IMR-90 (cell line): ENCODE results near the gene PES1. TPM values are rescaled to one million over a fixed set of nuclear protein-coding genes. Genes with fewer than 3 reads are reported as not detected.

Experiments used
- ATAC-seq: fragments of 200-7000 bp; cut with Tn5 transposase; 2 replicates; pipeline ENCODE4 v1.9.1; 2020; ENCODE audit warnings: low read depth, mild to moderate bottlenecking, moderate library complexity
- BruUV-seq: library from RNA; stranded (reverse); fragments of 400-500 nt; replicated peaks from 2 replicates; lab custom pipeline; 2021; lab: Mats Ljungman, UMichigan
- CTCF ChIA-PET: fragments of 300-600 bp; formaldehyde crosslinking; extraction: SDS; loops from one replicate; lab custom pipeline; 2021; ENCODE audit warnings: antibody characterized with exemption; lab: Yijun Ruan, JAX
- POLR2A ChIA-PET: fragments of 300-600 bp; sonication (Branson Sonifier 250); formaldehyde crosslinking; loops from one replicate; lab custom pipeline; 2022; ENCODE audit warnings: antibody characterized with exemption; ENCODE audit not compliant: unreplicated experiment; lab: Charles Lee
- DNase-seq: peaks from one replicate; pipeline ENCODE4 v3.0.0; 2013
- H2AFZ ChIP-seq: replicated peaks from 2 replicates; pipeline ENCODE3; 2013; ENCODE audit warnings: low read length, mild to moderate bottlenecking; ENCODE audit not compliant: poor library complexity
- H2AK5ac ChIP-seq: 2 replicates; pipeline ENCODE4 v1.6.1; 2013; ENCODE audit warnings: low read depth, low read length, inconsistent platforms
- H2AK9ac ChIP-seq: replicated peaks from 2 replicates; pipeline ENCODE3; 2013; ENCODE audit warnings: mild to moderate bottlenecking, low read depth, low read length, moderate library complexity; ENCODE audit not compliant: poor library complexity
- H2BK120ac ChIP-seq: 2 replicates; pipeline ENCODE4 v1.6.1; 2013; ENCODE audit warnings: low read depth, low read length, inconsistent platforms
- H2BK15ac ChIP-seq: 3 replicates; pipeline ENCODE4 v1.6.1; 2013; ENCODE audit warnings: low read depth, low read length, inconsistent platforms
- H2BK20ac ChIP-seq: 2 replicates; pipeline ENCODE4 v1.6.1; 2013; ENCODE audit warnings: low read depth, mild to moderate bottlenecking, inconsistent platforms, low read length, moderate library complexity
- H2BK5ac ChIP-seq: 2 replicates; pipeline ENCODE4 v1.6.1; 2013; ENCODE audit warnings: mild to moderate bottlenecking, low read depth, low read length, inconsistent platforms; ENCODE audit not compliant: poor library complexity, severe bottlenecking
- H3K14ac ChIP-seq: replicated peaks from 2 replicates; pipeline ENCODE4 v1.6.1; 2013; ENCODE audit warnings: low read depth, low read length, inconsistent platforms
- H3K18ac ChIP-seq: 2 replicates; pipeline ENCODE4 v1.6.1; 2013; ENCODE audit warnings: low read depth, low read length, control low read depth
- H3K23ac ChIP-seq: 2 replicates; pipeline ENCODE4 v1.6.1; 2013; ENCODE audit warnings: low read depth, low read length, inconsistent platforms
- H3K27ac ChIP-seq: 2 replicates; pipeline ENCODE4 v1.5.1; 2013; ENCODE audit warnings: mild to moderate bottlenecking, control low read depth, low read length; ENCODE audit not compliant: insufficient read depth
- H3K27me3 ChIP-seq: 2 replicates; pipeline ENCODE4 v1.6.1; 2013; ENCODE audit warnings: low read length; ENCODE audit not compliant: control insufficient read depth, insufficient read depth
- H3K36me3 ChIP-seq: 2 replicates; pipeline ENCODE4 v1.6.1; 2013; ENCODE audit warnings: low read length, mixed read lengths; ENCODE audit not compliant: control insufficient read depth, insufficient read depth
- H3K4ac ChIP-seq: 2 replicates; pipeline ENCODE4 v1.6.1; 2013; ENCODE audit warnings: low read depth, low read length, inconsistent platforms
- H3K4me1 ChIP-seq: 2 replicates; pipeline ENCODE4 v1.6.1; 2013; ENCODE audit warnings: low read length, mixed read lengths; ENCODE audit not compliant: control insufficient read depth, insufficient read depth
- H3K4me2 ChIP-seq: 2 replicates; pipeline ENCODE4 v1.6.1; 2013; ENCODE audit warnings: low read depth, mild to moderate bottlenecking, control low read depth, low read length, moderate library complexity
- H3K4me3 ChIP-seq: 2 replicates; pipeline ENCODE4 v1.5.1; 2013; ENCODE audit warnings: low read depth, mild to moderate bottlenecking, control low read depth, low read length, moderate library complexity; ENCODE audit not compliant: insufficient read depth
- H3K56ac ChIP-seq: 2 replicates; pipeline ENCODE4 v1.6.1; 2013; ENCODE audit warnings: low read length, inconsistent platforms; ENCODE audit not compliant: insufficient read depth; ENCODE audit errors: extremely low read depth
- H3K79me1 ChIP-seq, 2 experiments: 2 replicates each; pipeline ENCODE4 v1.6.1; 2013; ENCODE audit warnings: low read length in 2 of 2, inconsistent platforms in 1 of 2, low read depth in 1 of 2
- H3K9ac ChIP-seq: 2 replicates; pipeline ENCODE4 v1.6.1; 2013; ENCODE audit warnings: low read depth, low read length, control low read depth
- H3K9me1 ChIP-seq: 2 replicates; pipeline ENCODE4 v1.6.1; 2013; ENCODE audit warnings: low read length, inconsistent platforms; ENCODE audit not compliant: insufficient read depth
- H3K9me3 ChIP-seq: 2 replicates; pipeline ENCODE4 v1.6.1; 2013; ENCODE audit warnings: low read length; ENCODE audit not compliant: control insufficient read depth, insufficient read depth
- H4K20me1 ChIP-seq: 2 replicates; pipeline ENCODE4 v1.6.1; 2013; ENCODE audit warnings: low read length, inconsistent platforms; ENCODE audit not compliant: insufficient read depth
- H4K5ac ChIP-seq: 2 replicates; pipeline ENCODE4 v1.6.1; 2013; ENCODE audit warnings: mild to moderate bottlenecking, low read depth, low read length, control low read depth
- H4K8ac ChIP-seq, 2 experiments: 2 replicates each; pipeline ENCODE4 v1.6.1; 2013; ENCODE audit warnings: low read depth in 2 of 2, low read length in 2 of 2, control low read depth in 1 of 2, inconsistent platforms in 1 of 2
- H4K91ac ChIP-seq: 2 replicates; pipeline ENCODE4 v1.6.1; 2013; ENCODE audit warnings: low read depth, low read length, inconsistent platforms; ENCODE audit not compliant: insufficient read depth
- BHLHE40 ChIP-seq: fragments of 150-350 bp; IDR thresholded peaks from 2 replicates; pipeline ENCODE4 v1.6.1; 2016; ENCODE audit warnings: mild to moderate bottlenecking, low read depth, low read length
- CEBPB ChIP-seq: IDR thresholded peaks from 2 replicates; pipeline ENCODE4 v1.6.1; 2012; ENCODE audit warnings: low read depth, low read length, improper control_type of control experiment
- CHD1 ChIP-seq: IDR thresholded peaks from 2 replicates; pipeline ENCODE4 v1.6.1; 2012; ENCODE audit warnings: low read depth, low read length, improper control_type of control experiment
- FOS ChIP-seq: fragments of 150-350 bp; IDR thresholded peaks from 2 replicates; pipeline ENCODE4 v1.6.1; 2016; ENCODE audit warnings: low read depth, low read length
- MAFK ChIP-seq: IDR thresholded peaks from 2 replicates; pipeline ENCODE4 v1.6.1; 2012; ENCODE audit warnings: low read depth, low read length, improper control_type of control experiment
- MAZ ChIP-seq: IDR thresholded peaks from 2 replicates; pipeline ENCODE4 v1.6.1; 2012; ENCODE audit warnings: low read depth, mild to moderate bottlenecking, low read length, improper control_type of control experiment, moderate library complexity, borderline replicate concordance
- MXI1 ChIP-seq: IDR thresholded peaks from 2 replicates; pipeline ENCODE4 v1.6.1; 2012; ENCODE audit warnings: low read depth, mild to moderate bottlenecking, low read length, moderate library complexity, borderline replicate concordance
- NFE2L2 ChIP-seq: fragments of 150-350 bp; IDR thresholded peaks from 2 replicates; pipeline ENCODE4 v1.6.1; 2016; ENCODE audit warnings: low read depth, mild to moderate bottlenecking, low read length
- POLR2A ChIP-seq: IDR thresholded peaks from 2 replicates; pipeline ENCODE4 v1.6.1; 2012; ENCODE audit warnings: mild to moderate bottlenecking, low read depth, low read length
- RAD21 ChIP-seq: IDR thresholded peaks from 2 replicates; pipeline ENCODE4 v1.6.1; 2012; ENCODE audit warnings: low read length, improper control_type of control experiment
- RCOR1 ChIP-seq: IDR thresholded peaks from 2 replicates; pipeline ENCODE4 v1.6.1; 2012; ENCODE audit warnings: mild to moderate bottlenecking, low read length, improper control_type of control experiment; ENCODE audit not compliant: insufficient replicate concordance
- RFX5 ChIP-seq: IDR thresholded peaks from 2 replicates; pipeline ENCODE4 v1.8.0; 2012; ENCODE audit warnings: low read depth, mild to moderate bottlenecking, low read length, moderate library complexity
- SMC3 ChIP-seq: fragments of 150-350 bp; IDR thresholded peaks from 2 replicates; pipeline ENCODE4 v1.6.1; 2016; ENCODE audit warnings: low read depth, mild to moderate bottlenecking, antibody characterized with exemption, low read length, moderate library complexity
- WGBS, 2 experiments: methylation state at CpG; one replicate each; pipeline versions ENCODE4 v1.1.5 to v1.1.7; 2013; ENCODE audit warnings: missing lambda C conversion rate in 2 of 2; ENCODE audit not compliant: insufficient read length in 1 of 2; ENCODE audit errors: extremely low coverage in 2 of 2; 5-methylcytosine and 5-hydroxymethylcytosine counted together
- dilution Hi-C: fragments of 300-500 bp; cut with HindIII; formaldehyde crosslinking; loops from one replicate; pipeline ENCODE4 v1.14.3; 2018; ENCODE audit warnings: low sequenced_read_pairs; ENCODE audit not compliant: unreplicated experiment
- in situ Hi-C: fragments of 300-500 bp; cut with MboI; formaldehyde crosslinking; loops from 3 replicates; pipeline ENCODE4 v1.14.3; 2019; ENCODE audit warnings: low sequenced_read_pairs, inconsistent platforms, mixed read lengths
- intact Hi-C: fragments of 100-400 bp; cut with micrococcal nuclease; formaldehyde crosslinking; loops from 2 replicates; pipeline ENCODE4 v1.10.0; 2022
- polyA plus RNA-seq, 3 experiments: library from polyadenylated mRNA; depleted of rRNA; stranded (reverse); fragments of >200 nt; gene quantifications; 2 replicates each; pipeline ENCODE4 v1.2.3, GENCODE V29; 2012; ENCODE audit warnings: low replicate concordance in 1 of 3
- total RNA-seq: library from RNA; depleted of rRNA; stranded (reverse); fragments of >200 nt; gene quantifications from 2 replicates; pipeline ENCODE4 v1.2.3, GENCODE V29; 2012
- TF ChIP-seq, protein P1 (sequence below): fragments of 150-350 bp; IDR thresholded peaks from 2 replicates; pipeline ENCODE4 v1.6.1; 2016; ENCODE audit warnings: low read depth, mild to moderate bottlenecking, low read length, moderate library complexity, borderline replicate concordance
- TF ChIP-seq, protein P2 (sequence below): fragments of 150-350 bp; IDR thresholded peaks from 2 replicates; pipeline ENCODE4 v1.6.1; 2017; ENCODE audit warnings: mild to moderate bottlenecking, antibody characterized with exemption, low read length, low read depth
- TF ChIP-seq, protein P3 (sequence below): conservative IDR thresholded peaks from 2 replicates; pipeline ENCODE4 v1.5.1; 2012; ENCODE audit warnings: mild to moderate bottlenecking, low read depth, low read length, improper control_type of control experiment

Gene PES1
- total and polyA plus RNA-seq, 2 of the 4 experiments (the other 2 are of a cell fraction): 120 to 142 TPM

DNA sequence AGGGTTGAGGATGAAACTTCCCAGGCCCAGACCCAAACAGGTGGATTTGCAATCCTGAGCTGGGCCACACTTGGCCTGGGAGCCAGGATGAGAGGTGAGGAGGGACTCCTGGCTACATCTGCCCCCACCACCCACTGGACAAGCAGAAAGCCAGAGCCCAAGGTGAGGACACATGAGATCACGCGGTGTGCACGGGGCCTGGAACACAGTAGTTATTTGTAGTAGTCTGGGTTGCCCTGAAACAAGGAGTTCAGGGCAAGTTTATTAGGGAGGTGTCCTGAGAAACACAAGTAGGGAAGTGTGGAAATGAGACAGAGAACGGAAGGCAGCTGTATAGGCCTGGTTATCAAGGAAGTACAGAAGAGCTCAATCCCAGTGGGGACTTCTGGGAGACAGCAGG lies 44.5 kb downstream of the PES1 start:
- Histone ChIP-seq H2AK5ac (no peak overlapping the region), H3K9me1 (no peaks in the 10 kb centered on the region), H4K91ac (no peak overlapping the region), H2BK15ac (no peak overlapping the region), H3K4me3 (no peak overlapping the region), H2BK20ac (no peak overlapping the region), H3K9me3 (no peaks in the 10 kb centered on the region), H2AFZ (no peak overlapping the region), H4K8ac (no peak overlapping the region), H3K27me3 (peaks cover 58% of the 10 kb centered on the region), H2BK5ac (no peak overlapping the region), H3K36me3 (no peaks in the 10 kb centered on the region), H2BK120ac (no peak overlapping the region), H3K23ac (no peak overlapping the region), H3K4ac (no peak overlapping the region), H3K79me1 (no peaks in the 10 kb centered on the region), H3K4me1 (peaks cover 2% of the 10 kb centered on the region; the same call in 1 of the 2 replicates), H3K9ac (no peak overlapping the region), H3K56ac (no peak overlapping the region), H2AK9ac (no peak overlapping the region), H4K20me1 (no peaks in the 10 kb centered on the region; the same call in 1 of the 2 replicates), H4K5ac (no peak overlapping the region), H3K27ac (no peak overlapping the region), H3K14ac (no peak overlapping the region), H3K18ac (no peak overlapping the region), H3K4me2 (no peak overlapping the region)
- WGBS, 2 experiments: 50% methylated on average over 1 of the region's 4 CpGs; no CpG with 5 or more reads in 1 of the 2 experiments
- intact Hi-C loops: no loop called here
- ChIA-PET POLR2A (no interaction called here), CTCF (no interaction called here)
- ATAC-seq (no peak), DNase-seq (no peak)
- TF ChIP-seq CHD1 (no peak), BHLHE40 (no peak), RAD21 (no peak), MAZ (no peak), MXI1 (no peak), CEBPB (no peak), SMC3 (no peak), RFX5 (no peak), FOS (no peak), RCOR1 (no peak), POLR2A (no peak), NFE2L2 (no peak), MAFK (no peak)
- TF ChIP-seq, protein P1, sequence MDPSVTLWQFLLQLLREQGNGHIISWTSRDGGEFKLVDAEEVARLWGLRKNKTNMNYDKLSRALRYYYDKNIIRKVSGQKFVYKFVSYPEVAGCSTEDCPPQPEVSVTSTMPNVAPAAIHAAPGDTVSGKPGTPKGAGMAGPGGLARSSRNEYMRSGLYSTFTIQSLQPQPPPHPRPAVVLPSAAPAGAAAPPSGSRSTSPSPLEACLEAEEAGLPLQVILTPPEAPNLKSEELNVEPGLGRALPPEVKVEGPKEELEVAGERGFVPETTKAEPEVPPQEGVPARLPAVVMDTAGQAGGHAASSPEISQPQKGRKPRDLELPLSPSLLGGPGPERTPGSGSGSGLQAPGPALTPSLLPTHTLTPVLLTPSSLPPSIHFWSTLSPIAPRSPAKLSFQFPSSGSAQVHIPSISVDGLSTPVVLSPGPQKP: no peak
- TF ChIP-seq, protein P2, sequence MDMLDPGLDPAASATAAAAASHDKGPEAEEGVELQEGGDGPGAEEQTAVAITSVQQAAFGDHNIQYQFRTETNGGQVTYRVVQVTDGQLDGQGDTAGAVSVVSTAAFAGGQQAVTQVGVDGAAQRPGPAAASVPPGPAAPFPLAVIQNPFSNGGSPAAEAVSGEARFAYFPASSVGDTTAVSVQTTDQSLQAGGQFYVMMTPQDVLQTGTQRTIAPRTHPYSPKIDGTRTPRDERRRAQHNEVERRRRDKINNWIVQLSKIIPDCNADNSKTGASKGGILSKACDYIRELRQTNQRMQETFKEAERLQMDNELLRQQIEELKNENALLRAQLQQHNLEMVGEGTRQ: no peak
- TF ChIP-seq, protein P3, sequence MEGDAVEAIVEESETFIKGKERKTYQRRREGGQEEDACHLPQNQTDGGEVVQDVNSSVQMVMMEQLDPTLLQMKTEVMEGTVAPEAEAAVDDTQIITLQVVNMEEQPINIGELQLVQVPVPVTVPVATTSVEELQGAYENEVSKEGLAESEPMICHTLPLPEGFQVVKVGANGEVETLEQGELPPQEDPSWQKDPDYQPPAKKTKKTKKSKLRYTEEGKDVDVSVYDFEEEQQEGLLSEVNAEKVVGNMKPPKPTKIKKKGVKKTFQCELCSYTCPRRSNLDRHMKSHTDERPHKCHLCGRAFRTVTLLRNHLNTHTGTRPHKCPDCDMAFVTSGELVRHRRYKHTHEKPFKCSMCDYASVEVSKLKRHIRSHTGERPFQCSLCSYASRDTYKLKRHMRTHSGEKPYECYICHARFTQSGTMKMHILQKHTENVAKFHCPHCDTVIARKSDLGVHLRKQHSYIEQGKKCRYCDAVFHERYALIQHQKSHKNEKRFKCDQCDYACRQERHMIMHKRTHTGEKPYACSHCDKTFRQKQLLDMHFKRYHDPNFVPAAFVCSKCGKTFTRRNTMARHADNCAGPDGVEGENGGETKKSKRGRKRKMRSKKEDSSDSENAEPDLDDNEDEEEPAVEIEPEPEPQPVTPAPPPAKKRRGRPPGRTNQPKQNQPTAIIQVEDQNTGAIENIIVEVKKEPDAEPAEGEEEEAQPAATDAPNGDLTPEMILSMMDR: no peak
- dilution Hi-C loops: no loop called here
- in situ Hi-C loops: no loop called here
- no TSS peak for BruUV-seq
